Stimulated activated CD4-positive, alpha-beta T cell treated with anti-CD3 and anti-CD28 coated beads, Interleukin-15, amount 100 ng/mL, for 1 hour (primary cell): ENCODE data around the gene SLC10A7.

Source experiments
- DNase-seq, 2 donors: peaks; one replicate each; pipeline ENCODE4 v3.0.0-alpha.2; 2020; ENCODE audit warnings: low read depth in 1 of 2, low spot score in 1 of 2

Gene SLC10A7

DNA sequence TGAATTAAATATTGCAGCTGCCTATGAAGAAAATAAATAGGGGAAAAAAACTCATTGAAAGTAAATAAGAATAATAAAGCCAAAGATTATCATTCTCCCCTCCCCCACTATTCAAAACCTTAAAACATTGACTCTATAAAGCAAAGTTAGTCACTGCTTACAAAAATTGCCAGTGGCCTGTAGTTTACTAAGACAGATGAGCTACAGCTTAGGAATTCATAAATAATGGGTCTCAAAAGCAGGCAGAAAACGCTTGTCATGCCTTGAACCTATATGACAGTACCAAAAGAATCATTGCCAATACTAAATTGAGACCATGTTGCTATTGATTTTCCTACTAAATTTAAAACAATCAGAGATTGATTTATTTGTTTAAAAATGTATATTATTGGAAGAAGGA, 78.9 kb downstream of the SLC10A7 start:
- no peak for DNase-seq

DNA sequence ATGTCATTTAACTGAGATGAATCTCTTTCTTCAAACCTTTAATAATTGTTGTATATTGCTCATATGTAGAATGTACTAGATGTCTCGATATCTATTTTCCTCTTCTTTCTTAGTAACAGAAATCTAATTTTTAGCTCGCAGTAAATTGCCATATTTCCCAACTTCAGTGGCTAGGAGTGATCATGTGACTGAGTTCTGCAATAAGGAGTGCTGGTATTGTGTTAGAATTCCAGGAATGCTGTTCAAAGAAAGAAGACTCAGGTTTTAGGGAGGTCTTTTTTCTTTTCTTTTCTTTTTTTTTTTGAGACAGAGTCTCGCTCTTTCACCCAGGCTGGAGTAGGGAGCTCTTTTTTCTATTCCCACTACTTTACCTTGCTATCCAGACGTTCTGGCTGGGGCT, 81.7 kb downstream of the SLC10A7 start:
- no peak for DNase-seq

DNA sequence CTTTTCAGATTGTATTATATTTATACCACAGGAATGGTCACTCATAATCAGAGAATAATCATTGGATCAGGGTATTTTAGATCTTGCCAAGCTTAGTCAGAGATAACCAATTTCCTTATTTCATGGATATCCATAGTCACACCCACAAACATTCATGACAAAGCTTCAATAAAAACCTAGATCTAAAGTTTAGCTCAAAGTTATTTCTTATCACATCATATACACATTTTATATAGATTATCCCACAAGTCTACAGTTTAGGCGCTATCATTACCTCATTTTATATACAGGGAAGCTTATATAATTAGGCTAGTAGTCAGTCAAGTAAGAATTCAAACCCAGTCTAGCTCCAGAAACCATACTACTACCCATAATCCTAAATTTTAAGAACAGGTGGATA, 82.3 kb downstream of the SLC10A7 start:
- no peak for DNase-seq

DNA sequence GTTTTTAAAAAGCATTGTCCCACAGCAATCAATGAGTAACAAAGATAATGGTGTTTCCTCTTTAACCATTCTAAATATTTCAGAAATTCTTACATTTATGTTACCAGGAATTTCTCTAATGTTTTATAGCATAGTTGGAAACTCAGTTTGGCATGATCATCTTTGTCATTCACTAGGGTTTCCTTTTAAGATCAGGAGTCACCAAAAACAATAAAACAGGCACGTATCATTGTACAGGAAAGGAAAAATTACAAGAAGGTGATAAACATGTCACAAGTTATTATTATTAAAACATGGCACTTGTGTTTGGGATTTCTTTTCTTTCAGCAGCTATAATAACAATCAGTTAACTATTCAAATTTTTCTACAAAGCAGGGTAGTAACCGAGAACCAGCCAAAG, 84.0 kb downstream of the SLC10A7 start:
- DNase-seq: no peak

DNA sequence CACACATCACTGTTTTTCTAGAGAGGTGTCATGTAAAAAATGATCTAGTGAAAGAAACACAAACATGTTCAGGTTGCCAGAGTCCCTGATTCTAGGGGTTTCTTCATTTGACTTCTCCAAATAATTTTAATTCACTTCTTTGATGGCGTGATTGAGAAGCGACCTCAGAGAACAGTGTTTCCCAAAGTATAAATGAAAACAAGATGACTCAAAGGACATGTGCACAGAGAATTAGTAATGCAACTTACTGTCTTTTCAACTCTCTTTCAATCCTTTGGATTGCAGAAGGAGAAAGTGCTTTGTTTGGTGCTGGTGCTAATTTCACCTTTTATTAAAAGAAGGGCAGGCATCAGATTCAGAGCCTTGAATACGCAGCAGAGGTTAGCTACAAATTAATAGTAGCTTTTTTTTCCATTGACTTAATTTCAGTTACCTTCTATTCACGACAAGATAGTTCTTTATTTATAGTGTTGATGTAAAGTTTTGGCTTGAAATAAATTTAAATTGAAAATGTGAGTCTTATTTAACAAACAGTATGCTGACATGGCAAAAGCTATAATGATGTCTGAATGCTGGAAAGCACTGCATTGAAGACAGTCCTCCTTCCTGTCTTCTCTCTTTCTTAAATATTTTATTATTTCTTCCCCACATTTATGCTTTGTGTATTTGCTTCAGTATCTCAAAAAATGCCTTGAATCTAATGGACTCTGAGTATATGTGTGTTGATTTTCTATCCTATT, 85.1 kb downstream of the SLC10A7 start:
- no peak for DNase-seq

DNA sequence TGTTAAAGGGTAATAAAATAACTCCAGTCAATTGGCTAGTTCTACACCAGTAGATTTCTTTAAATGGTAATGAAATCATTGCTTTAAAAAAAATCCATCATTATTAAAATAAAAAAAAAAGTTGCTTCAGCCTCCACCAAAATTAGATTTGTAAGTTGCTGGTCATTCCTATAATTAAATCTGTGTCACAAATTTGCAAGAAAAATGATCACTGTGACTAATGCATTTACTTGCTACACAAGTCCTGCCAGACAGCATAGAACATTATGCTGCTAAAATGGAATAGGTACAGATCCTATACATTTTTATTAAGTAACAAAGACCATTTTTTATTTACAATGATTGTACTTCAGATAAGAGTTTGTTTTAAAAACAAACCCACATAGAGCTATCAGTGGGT, 85.8 kb downstream of the SLC10A7 start:
- no peak for DNase-seq

DNA sequence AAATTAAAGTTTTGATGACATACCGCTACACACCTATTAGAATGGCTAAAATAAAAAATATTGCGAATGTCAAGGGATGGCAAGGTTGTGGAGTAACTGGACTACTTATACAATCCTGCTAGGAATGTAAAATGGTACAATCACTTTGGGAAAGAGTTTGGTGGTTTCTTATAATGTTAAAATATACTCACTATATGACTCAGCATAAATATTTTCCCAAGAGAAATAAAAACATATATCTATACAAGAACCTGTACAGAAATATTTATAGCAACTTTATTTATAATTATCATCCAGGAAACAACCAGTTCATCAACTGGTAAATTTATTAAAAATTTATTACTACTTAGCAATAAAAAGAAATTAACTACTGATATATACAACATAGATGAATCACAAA, 89.7 kb downstream of the SLC10A7 start:
- no peak for DNase-seq

DNA sequence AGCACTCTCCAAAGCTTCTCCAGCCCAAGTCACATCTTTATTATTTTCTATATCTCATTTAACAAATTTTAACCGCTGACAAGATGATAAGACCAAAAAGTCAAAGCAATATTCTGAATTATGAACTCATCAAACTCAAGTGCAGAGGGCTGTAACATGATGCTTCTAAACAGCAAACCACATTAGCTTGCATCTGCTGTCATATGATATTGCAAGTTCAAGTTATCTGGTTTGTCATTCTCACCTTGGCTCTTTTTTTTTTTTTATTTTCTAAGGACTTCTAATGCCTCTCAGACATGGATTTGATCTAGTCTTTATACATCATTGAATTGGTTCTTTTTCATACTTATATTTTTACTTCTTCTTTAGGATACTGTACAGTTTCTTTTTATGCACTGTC, 93.4 kb downstream of the SLC10A7 start:
- no peak for DNase-seq

DNA sequence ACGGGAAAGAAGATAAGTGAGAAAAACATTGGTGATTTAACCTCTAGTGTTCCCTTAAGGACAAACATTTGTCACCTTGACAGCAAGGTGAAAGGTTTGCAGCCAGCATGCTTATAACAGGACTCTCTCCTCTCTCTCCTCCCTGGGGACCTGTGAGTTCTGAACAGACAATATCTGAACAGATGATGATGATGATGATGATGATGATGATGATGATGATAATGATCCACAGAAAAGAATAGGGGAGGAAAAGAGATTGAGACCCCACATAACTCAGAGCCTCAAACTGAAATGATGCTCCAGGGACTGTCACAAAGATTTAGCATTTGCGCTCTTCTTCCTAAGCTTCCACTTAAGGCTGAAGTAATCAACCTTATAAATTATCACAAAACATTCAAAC, 103.9 kb downstream of the SLC10A7 start:
- DNase-seq: no peak

DNA sequence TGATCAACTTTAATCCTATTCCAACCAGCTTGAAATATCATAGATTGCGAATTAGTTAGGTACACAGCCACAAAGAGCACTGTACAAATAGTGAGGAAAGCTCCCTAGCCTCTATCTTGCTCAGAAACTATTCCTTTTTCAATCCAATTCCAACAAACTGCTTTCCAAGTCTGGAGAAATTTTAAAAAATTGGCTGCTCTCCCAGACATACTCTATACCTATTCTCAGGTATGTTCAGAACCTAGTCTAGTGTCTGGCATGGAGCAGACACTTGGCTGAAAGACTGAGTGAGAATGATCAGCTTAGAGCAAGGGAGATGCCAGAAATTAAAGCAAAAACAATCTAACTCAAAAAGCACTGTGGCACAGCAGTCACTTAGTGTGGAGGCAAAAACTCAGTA, 105.9 kb downstream of the SLC10A7 start:
- DNase-seq: no peak

DNA sequence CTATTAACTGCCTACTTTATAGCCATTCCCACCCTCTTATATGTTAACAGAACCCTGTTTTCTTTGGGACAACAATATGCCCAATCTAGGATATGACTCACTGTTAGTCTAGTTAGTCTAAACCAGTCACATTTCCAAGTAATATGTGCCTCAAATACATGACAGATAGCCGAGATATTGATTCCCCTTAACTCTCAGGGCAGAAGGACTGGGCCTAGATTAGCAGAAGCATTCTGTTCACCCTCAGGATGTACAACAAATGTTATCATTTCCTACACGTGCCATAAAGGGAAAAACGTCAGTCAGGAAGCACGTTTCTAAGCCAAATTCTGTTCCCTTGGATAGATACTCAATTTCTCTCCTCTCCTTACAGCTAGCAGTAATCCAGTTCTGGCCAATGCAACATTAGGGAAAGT, 114.1 kb downstream of the SLC10A7 start:
- no peak for DNase-seq

DNA sequence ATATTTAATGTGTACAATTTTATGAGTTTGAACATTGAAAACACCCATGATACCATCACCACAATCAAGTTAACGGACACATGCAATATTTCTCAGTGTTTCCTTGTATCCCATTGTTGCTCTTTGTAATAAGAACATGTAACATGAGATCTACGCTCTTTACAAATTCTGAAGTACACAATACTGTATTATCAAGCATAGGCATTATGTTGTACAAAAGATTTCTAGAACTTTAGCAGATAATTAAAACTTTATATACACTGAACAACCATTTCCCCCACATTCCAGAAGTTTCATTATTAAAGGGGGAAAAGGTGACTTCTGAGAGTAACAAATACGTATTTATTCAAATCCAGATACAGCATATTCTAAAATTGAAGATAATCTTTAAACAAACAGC, 114.5 kb downstream of the SLC10A7 start:
- DNase-seq: no peak

DNA sequence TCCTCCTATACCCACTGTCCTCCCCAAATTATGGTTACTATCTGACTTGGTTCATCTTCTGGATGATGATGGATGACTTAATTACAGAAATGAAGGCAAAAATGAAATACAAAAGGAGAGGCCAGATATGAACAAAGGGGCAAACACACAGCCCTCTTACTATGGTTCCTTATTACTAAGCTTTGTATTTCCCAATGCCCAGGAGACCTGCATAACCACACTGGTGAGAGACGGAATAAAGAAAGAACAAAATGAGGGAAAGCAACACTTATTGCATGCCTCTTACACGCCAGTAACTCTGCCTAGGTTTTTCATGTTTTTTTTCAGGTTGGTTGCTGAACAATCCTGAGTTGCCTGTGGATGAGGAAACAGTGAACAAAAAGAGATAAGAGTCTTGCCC, 120.5 kb downstream of the SLC10A7 start:
- DNase-seq: no peak

DNA sequence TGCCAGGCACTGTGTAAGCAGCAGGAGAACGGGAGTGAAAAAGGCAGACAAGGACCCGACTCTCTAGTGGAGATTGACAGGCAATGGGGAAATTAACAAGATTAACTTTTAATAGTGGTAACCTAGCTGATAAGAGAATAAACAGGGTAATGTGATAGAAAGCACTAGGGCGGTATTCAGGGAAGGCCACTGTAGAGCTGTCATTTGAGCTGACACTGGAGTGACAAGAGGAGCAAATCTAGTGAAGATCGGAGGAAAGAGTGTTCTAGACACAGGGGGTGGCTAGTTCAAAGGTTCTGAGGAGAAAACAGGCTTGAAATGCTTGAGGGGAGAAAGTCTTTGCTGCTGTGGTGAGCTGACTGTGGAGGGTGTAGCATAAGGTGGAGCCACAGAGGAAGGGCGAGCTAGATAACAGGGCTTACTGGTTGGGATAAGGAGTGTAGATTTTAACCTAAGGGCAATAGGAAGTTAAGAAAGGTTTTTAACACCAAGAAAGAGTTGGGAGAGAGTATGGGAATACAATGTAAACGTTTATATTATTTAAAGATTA, 122.8 kb downstream of the SLC10A7 start:
- DNase-seq: no peak

DNA sequence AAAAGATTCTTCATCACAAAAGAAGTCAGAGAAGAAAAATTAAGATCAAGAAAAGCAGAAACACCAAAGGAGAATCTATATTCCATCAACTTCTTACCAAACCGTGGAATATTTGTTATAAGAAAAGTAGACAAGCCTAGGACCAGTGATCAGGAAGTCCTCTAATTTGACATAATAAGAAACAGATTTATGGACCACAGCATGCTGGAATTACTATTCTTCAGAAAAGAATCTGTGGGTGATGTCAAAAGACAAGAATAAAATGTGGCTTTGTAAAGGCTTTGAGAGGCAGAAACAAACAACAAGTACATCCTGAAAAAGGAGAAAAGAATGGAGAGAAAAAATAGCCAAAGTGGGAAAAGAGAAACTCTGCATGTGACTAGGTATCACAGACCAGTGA, 123.3 kb downstream of the SLC10A7 start:
- DNase-seq: no peak

DNA sequence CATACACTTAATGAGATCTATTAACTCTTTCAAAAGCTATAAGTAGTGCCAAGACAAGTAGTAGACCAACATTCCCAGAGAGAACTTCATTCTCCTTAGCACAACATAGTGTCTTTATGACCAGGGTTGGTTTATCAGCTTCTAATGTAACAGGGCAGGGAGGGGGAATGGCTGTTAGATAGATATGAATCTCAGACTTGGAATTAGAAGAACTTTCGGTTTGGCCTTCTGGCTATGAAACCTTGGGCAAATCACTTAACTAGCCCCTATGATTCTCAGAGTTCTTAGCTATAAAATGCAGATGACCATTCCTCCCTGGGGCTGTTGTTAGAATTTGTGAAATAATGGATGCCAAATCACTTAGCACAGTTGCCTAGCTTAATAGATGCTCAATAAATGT, 132.2 kb downstream of the SLC10A7 start:
- no peak for DNase-seq

DNA sequence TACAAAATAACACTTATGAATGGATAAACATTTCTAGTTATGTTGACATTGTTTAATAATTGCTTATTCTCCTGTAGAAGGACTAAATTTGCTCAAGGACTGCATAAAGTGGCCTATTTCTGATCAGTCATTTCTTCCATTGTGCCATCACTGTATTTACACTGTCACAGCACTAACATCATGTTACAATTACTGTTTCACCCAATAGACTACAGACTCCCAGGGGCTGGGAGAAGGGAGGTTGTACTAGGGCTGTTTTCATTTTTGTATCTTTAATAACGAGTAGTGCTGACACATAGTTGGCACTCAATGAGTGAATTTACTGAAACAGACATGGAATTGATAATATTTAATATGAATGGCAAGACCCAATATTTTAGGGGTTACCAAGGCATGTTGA, 139.5 kb downstream of the SLC10A7 start:
- no peak for DNase-seq

DNA sequence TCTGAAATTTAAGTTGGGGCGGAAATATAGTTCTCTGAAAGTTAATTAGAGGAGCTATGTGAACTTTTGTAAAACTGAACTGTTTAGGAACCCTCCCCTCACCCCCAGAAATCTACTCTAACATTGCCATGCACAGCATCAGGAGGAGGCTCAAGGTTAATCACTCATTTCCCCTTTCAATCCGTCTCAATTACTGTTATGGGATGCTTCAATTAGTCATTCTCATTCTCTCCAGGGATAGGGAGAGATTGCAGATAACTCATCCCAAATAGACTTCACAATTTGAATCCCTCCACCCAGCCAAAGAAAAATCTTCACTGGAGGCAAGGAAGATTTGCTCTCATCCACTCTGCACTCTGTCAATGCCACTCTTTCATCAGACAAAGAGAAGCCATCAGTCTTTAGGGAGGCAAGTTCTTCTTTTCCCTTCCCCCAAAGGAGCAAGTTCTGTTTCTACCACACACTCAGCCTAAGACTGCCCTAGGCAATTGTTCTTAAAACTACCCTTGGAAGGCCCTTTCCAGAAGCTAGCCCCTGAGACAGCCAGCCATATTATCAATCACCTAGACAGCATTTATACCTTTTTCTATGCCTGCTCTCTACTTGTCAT, 140.4 kb downstream of the SLC10A7 start:
- no peak for DNase-seq

DNA sequence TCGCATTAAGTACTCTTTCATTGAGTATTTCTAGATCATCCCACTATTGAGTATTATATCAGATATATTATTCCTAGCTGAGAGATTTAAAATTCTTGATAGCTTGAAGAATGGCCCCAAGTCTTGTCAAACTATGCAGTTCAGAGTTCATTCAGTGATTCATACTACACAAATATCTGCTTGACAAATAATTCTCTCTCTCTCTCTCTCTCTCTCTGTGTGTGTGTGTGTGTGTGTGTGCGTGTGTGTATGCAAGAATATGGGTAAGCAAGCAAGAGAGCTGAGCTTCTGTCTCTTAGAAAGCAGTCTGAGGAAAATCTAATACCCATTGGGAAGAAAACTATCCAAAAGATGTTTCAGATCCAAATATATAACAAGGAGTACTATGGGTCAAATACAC, 142.0 kb downstream of the SLC10A7 start:
- DNase-seq: no peak

DNA sequence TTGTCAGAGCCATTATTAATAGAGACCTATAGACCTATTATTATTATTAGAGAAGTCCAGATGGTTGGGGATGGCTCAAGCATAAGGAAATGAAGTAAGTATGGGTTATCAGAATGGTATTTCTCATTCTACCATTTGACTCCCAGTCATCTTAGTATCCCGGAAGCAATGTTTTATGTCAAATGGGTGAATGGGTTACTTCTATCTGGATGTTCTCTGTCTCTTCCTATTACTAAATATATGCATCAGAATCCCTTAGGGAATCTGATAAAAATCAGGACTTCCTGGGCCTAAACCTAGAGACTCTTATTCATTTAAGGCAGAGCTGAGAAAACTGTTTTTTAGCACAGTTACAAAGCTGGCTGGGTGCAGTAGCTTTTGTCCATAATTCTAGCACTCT, 149.9 kb downstream of the SLC10A7 start:
- no peak for DNase-seq

DNA sequence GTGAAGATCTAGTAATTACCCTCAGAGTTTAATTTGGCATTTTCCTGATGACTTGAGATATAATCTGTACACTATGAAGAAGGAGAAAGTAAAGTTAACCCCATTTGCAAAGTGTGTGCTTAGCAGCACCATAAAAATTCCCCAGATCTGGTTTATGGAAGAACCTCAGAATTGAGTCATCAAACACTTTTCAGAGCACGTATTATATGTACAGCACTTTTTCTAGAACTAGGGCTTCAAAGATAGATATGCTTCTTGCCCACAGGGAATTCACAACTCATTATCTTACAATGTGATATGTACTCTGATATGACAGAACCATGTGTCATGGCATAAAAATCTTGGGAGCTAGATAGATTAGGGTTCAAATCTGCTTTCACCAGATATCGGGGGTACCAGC, 150.9 kb downstream of the SLC10A7 start:
- no peak for DNase-seq

DNA sequence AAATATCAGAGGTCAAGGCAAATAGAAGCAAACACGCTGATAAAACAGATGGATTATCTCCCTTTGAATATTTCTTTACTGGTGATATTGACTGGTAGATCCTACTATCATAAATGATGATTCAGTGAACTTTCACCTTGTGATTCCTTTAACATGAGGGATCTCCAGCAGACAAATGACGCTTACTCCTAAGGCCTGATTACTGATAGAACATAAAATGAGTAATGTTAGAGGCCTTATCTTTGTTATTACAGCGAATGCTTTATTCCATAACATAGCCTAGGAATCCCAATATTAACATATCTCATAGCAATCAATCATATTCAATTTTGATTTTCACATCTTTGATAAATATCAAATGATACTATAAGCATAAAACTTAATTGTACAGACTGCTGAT, 152.3 kb downstream of the SLC10A7 start:
- no peak for DNase-seq

DNA sequence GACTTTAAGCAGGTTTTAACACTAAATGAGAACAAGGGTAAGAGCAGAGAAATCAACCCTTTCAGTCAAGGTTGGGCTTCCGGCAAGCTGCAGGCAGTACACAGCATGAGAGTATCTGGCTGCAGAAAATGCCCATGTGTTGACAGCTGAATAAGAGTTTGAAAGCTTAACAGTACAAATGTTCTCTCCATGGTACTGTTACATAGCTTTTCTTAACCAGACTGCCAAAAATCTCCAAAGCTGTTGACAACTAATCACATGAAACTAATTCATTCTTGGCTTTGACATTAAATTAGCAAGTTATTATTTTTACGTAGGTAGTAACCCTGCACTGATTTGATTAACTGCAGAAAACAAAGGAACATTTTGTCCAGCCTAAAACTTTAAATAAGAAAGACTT, 153.5 kb downstream of the SLC10A7 start:
- DNase-seq: no peak
